Colon (tissue), 2 donors: Measurements from ENCODE around the gene GPRIN2.

Experiments
- FAIRE-seq: peaks from 2 replicates; lab custom pipeline; 2012; peaks lifted over from hg19 to GRCh38; lab: Jason Lieb, UNC
- donor health status: control.
- donor health status: control.

The GPRIN2 gene

DNA sequence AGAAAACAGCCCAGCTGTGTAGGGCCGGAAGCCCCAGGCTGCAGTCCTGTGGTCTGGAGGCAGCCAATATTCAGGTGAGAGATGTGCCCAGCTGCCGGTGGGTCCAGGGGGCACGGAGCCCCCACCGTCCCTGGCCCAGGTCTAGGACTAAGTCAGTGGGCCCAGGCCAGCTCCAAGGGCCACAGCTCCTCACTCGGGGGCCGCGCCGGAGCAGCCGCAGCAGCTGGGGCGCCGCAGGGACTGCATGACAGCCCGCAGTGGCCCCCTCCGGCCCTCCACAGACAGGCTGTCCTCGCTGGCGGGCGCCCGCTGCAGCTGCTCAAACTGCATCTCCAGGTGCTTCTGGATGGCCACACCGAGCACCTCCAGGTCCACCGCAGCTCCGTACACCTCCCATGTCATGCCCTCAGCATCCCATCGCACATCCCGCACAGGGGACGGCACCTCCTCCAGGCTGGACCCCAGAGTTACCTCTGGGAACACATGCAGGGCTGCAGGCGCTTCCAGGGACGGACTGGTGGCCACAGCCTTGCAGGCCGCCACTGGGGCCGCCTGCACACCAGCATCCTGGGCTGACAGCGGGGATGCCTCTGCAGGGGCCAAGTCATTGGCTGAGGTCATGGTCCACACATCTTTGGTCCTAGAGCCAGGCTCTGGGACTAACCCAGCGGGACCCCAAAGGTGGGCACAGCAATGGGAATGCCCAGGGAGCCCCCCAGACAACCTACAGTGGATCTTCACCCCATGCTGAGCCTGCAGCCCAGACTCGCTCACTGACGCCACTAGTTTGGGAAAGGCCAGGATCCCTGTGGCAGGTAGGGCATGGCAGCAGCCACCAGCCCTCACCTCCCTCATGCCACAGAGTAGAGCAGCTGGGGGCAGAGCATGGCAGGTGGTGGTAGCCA, 7.0 kb downstream of the GPRIN2 start:
- FAIRE-seq, result no peak

DNA sequence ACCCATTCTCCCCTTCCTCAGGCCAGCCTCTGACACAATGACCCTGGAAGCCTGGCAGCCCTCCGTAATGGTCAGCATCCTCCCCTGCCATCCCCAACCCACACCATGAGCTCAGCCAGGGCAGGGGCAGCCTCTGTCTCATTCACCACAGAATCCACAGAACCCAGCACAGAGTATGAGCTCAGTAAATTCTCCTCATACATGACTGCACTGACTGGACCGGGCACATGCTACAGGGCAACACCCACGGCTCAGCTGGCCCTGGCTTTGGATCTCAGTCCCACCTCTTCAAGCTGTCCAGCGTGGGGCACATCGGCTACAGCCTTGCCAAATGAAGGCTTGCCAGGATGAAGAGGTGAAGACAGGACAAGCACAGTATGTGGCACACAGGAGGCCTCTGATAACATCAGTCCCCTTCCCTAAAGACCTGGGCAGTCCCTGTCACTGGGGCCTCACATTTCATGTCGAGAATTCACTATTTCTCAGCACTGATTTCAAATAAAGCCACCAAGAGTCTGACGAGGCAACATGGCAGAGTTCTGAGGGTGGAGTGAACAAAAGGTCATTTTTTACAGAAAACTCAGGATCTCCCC, 7.9 kb downstream of the GPRIN2 start:
- FAIRE-seq, result no peak

DNA sequence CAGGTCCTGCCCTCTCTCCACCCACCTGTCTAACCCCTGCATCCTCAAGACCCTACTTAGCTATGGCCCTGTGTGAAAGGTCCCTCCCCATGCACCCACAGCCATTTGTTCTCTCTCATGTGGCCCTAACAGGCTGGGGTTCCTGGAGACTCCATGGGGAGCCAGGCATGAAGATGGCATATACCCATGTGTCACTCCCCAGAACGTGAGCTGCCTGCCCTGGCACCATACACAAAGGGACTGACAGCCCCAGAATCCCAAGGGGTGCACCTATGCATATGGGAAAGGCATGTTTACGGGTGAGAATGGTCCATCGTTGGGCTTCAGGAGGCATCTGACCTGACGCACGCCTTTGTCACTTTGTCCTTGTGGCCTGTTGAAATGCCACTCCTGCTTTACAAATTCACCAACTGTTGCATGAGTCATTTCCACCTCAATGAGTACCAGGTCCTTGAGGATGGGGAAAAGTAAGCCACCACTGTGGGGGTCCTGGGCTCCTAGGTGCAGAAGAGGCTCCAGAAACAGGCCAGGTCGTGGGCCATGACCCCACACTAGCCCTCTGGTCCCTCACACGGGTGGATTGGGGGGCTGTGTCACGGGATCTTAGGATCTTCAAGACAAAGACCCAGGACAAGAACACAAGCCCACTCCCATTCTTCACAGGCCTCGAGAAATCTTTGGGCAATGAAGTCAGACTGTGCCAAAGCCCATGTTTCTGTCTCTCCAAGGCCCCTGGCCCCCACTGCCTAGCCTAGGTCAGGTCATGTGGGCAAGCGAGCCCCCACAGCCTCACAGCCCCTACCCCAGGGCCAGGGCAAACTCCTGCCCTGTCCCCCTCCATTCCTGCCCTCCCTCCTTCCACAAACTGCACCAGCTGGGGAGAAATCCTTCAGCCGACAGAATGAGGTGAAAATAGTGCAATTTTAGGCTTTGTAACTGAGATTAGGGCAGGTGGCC, 8.6 kb downstream of the GPRIN2 start:
- FAIRE-seq, result no peak

- no peak for FAIRE-seq
Observed at GRCh38 chr10:46546591-46547540, 9.6 kb downstream of the GPRIN2 start.

- FAIRE-seq, result no peak
Observed at GRCh38 chr10:46545861-46546590, 10.4 kb downstream of the GPRIN2 start.

GRCh38 chr10:46544989-46545791, 11.3 kb downstream of the GPRIN2 start:
- FAIRE-seq, result no peak

DNA sequence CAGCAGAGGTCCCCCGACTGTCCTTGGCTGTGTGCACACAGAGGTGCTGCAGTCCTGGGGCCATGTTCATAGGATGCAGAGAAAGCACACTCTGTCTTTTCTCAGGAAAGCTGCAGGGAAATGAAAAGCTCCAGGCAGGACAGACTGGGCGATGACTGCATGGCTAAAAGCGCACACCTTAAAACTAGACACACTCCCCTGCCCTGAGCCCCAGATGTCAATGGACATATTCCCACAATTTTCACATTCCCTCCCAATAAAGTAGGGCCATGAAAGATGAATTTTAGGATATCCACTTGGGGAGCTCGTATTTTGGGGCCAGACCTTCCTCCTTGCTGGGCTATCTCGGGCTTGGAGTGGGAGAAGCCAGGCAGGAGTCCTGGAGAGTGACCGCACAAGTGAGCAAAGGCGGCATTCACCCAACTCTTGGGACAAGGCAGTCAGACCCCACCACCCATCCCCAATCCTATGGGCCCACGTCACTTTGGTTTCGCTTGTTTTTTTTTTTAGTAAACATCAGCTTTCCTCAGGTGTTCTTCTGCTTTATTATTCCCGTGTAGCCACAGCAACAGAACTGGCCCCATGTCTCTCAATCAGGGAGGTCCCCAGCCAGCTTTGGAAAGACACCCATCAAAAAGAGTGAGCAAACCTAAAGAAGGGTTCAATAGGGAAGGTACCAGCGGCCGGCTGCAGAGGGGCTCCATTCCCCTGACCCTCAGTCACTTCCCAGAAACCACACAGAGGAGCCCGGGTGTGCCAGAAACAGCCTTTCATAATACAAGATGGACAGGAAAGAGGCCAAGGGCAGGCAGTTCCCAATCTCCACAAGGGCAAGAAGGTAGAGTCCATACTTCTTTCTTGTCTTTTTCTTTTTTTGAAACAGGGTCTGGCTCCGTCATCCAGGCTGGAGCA, 12.7 kb downstream of the GPRIN2 start:
- FAIRE-seq, result no peak

- no peak for FAIRE-seq
Observed at GRCh38 chr10:46542567-46543465, 13.6 kb downstream of the GPRIN2 start.

- FAIRE-seq, result no peak
Observed at GRCh38 chr10:46541735-46542566, 14.5 kb downstream of the GPRIN2 start.

DNA sequence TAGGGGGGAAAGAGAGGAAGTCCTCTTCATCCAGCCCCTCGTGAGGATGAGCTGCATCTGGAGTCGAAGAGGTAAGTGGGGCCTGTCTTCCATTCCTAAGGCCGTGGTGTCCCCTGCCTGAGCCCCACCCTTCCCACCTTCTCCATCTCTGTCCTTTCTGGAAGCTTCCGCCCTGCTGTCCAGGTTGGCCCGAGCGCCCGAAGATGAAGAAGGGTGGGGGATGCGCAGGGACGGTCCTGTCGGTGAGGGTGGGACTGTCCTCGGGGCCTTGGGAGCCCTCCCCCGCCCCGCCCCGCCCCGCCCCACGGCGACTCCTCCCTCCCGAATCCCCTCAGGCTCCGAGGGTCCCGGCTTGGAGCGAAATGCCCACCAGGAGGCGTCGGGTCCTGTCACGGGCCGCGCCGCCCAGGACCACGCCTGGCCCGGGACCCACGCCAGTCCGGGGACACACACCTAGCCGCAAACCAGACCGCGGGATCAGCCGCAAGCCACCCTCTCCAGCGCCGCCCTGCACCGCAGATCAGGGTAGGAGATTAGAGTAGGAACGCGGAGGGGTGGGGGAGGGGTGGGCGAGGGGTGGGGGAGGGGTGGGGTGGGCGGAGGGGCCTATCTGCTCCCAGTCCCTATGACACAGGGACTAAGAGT, 15.3 kb downstream of the GPRIN2 start:
- no peak for FAIRE-seq

GRCh38 chr10:46540412-46541016, 15.9 kb downstream of the GPRIN2 start:
- FAIRE-seq, result no peak

DNA sequence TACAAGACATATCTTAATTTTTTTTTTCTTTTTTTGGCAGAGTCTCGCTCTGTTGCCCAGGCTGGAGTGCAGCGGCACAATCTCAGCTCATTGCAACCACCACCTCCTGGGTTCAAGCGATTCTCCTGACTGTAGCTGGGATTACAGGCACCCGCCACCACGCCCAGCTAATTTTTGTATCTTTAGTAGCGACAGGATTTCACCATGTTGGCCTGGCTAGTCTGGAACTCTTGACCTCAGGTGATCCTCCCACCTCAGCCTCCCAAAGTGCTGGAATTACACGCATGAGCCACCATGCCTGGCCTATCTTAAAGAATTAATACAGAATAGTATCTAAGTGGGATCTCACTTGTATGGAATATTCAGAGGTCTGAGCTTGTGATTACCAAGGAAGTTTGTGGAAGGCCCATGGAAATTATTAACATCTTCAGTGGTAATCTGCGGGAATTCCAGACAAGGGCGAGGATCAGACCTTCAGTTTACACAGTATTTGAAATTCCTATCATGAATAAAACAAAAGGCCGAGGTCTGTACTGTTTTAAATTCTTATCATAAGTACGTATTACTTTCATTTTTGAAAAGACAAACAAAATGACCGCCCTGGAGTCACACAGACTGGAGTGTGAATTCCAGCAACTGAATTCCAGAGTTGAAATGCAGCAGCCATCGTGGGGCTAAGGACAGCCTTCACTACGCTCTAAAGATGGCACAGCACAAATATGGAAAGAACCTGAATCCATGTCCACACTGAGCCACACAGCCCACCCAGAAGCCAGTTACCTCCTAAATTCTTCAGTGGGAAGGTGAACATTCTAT, 16.7 kb downstream of the GPRIN2 start:
- no peak for FAIRE-seq

GRCh38 chr10:46538717-46539426, 17.6 kb downstream of the GPRIN2 start:
- no peak for FAIRE-seq

- FAIRE-seq, result no peak
Observed at GRCh38 chr10:46538155-46538554, 18.3 kb downstream of the GPRIN2 start.
